WTC11 (cell line): Measurements from ENCODE around the gene ITSN1. TPM values are rescaled to one million over a fixed set of nuclear protein-coding genes. Genes with fewer than 3 reads are reported as not detected.

Experiments used
- ATAC-seq: fragments of 200-7000 bp; cut with Tn5 transposase; 2 replicates; pipeline ENCODE4 v1.10.0; 2021; ENCODE audit warnings: mild to moderate bottlenecking, moderate library complexity
- CTCF ChIA-PET: fragments of 300-600 bp; sonication (Branson Sonifier 250); formaldehyde crosslinking; loops from one replicate; lab custom pipeline; 2021; ENCODE audit warnings: antibody characterized with exemption; lab: Charles Lee
- POLR2A ChIA-PET: fragments of 350-600 bp; sonication (Branson Sonifier 250); formaldehyde crosslinking; loops from one replicate; lab custom pipeline; 2021; ENCODE audit warnings: antibody characterized with exemption; lab: Charles Lee
- DNase-seq: peaks from one replicate; pipeline ENCODE4 v3.0.0; 2021; ENCODE audit warnings: low spot score
- H3K27ac Mint-ChIP-seq: 2 replicates; pipeline ENCODE4 v1.8.0; 2021; ENCODE audit warnings: mixed read lengths
- H3K27me3 Mint-ChIP-seq: 2 replicates; pipeline ENCODE4 v1.8.0; 2021; ENCODE audit warnings: low read depth, mild to moderate bottlenecking, moderate library complexity, mixed read lengths
- H3K36me3 Mint-ChIP-seq: 2 replicates; pipeline ENCODE4 v1.8.0; 2021; ENCODE audit warnings: mixed read lengths
- H3K4me1 Mint-ChIP-seq: 2 replicates; pipeline ENCODE4 v1.8.0; 2022; ENCODE audit warnings: mixed read lengths
- H3K4me3 Mint-ChIP-seq: 2 replicates; pipeline ENCODE4 v1.8.0; 2021; ENCODE audit warnings: mild to moderate bottlenecking, moderate library complexity, mixed read lengths
- H3K9me3 Mint-ChIP-seq: 2 replicates; pipeline ENCODE4 v1.8.0; 2021; ENCODE audit warnings: mixed read lengths
- ARID4B ChIP-seq: sonication (generic); formaldehyde crosslinking; IDR thresholded peaks from 2 replicates; pipeline ENCODE4 v1.8.0; 2023; ENCODE audit warnings: missing genetic modification reagents, mild to moderate bottlenecking, borderline replicate concordance
- ATF3 ChIP-seq: sonication (generic); formaldehyde crosslinking; conservative IDR thresholded peaks from 2 replicates; pipeline ENCODE4 v1.8.1; 2022; ENCODE audit warnings: mild to moderate bottlenecking, missing genetic modification reagents
- CDX4 ChIP-seq: fragments of 250-450 bp; sonication (Bioruptor Pico); IDR thresholded peaks from 2 replicates; pipeline ENCODE4 v1.9.0; 2021; ENCODE audit warnings: moderate library complexity, mild to moderate bottlenecking, inconsistent platforms, borderline replicate concordance
- CREM ChIP-seq: sonication (generic); formaldehyde crosslinking; IDR thresholded peaks from 2 replicates; pipeline ENCODE4 v1.8.1; 2022; ENCODE audit warnings: mild to moderate bottlenecking, missing genetic modification reagents, moderate library complexity
- ESRRA ChIP-seq: sonication (generic); formaldehyde crosslinking; IDR thresholded peaks from 2 replicates; pipeline ENCODE4 v1.8.1; 2022; ENCODE audit warnings: mild to moderate bottlenecking, missing genetic modification reagents, borderline replicate concordance
- FOXJ3 ChIP-seq: sonication (generic); formaldehyde crosslinking; IDR thresholded peaks from 2 replicates; pipeline ENCODE4 v1.9.0; 2021; ENCODE audit warnings: missing genetic modification reagents, mild to moderate bottlenecking, borderline replicate concordance
- JUN ChIP-seq: sonication (generic); formaldehyde crosslinking; IDR thresholded peaks from 2 replicates; pipeline ENCODE4 v1.8.0; 2023; ENCODE audit warnings: mild to moderate bottlenecking, missing genetic modification reagents
- KAT7 ChIP-seq: sonication (generic); formaldehyde crosslinking; IDR thresholded peaks from 2 replicates; pipeline ENCODE4 v1.8.1; 2023; ENCODE audit warnings: missing genetic modification reagents, mild to moderate bottlenecking, borderline replicate concordance
- MLX ChIP-seq: sonication (generic); formaldehyde crosslinking; IDR thresholded peaks from 2 replicates; pipeline ENCODE4 v1.8.1; 2023; ENCODE audit warnings: mild to moderate bottlenecking, missing genetic modification reagents, moderate library complexity
- MYBL2 ChIP-seq: sonication (generic); formaldehyde crosslinking; IDR thresholded peaks from 2 replicates; pipeline ENCODE4 v1.8.1; 2023; ENCODE audit warnings: mild to moderate bottlenecking, moderate library complexity, missing genetic modification reagents
- NFYB ChIP-seq: sonication (generic); formaldehyde crosslinking; conservative IDR thresholded peaks from 2 replicates; pipeline ENCODE4 v1.8.0; 2022; ENCODE audit warnings: low read depth, missing genetic modification reagents
- NR2C2 ChIP-seq: sonication (generic); formaldehyde crosslinking; IDR thresholded peaks from 2 replicates; pipeline ENCODE4 v1.8.0; 2022; ENCODE audit warnings: mild to moderate bottlenecking, missing genetic modification reagents
- PREB ChIP-seq: sonication (generic); formaldehyde crosslinking; IDR thresholded peaks from 2 replicates; pipeline ENCODE4 v1.8.1; 2022; ENCODE audit warnings: mild to moderate bottlenecking, missing genetic modification reagents, moderate library complexity, borderline replicate concordance
- SMAD3 ChIP-seq: sonication (generic); formaldehyde crosslinking; IDR thresholded peaks from 2 replicates; pipeline ENCODE4 v1.8.0; 2022; ENCODE audit warnings: missing genetic modification reagents, mild to moderate bottlenecking, borderline replicate concordance
- STAT6 ChIP-seq: sonication (generic); formaldehyde crosslinking; conservative IDR thresholded peaks from 2 replicates; pipeline ENCODE4 v1.8.1; 2023; ENCODE audit warnings: mild to moderate bottlenecking, low read depth, missing genetic modification reagents, moderate library complexity
- TEAD4 ChIP-seq: sonication (generic); formaldehyde crosslinking; IDR thresholded peaks from 2 replicates; pipeline ENCODE4 v1.8.0; 2022; ENCODE audit warnings: mild to moderate bottlenecking, missing genetic modification reagents
- ZNF232 ChIP-seq: sonication (generic); formaldehyde crosslinking; IDR thresholded peaks from 2 replicates; pipeline ENCODE4 v1.8.0; 2022; ENCODE audit warnings: mild to moderate bottlenecking, missing genetic modification reagents
- ZNF263 ChIP-seq: sonication (generic); formaldehyde crosslinking; IDR thresholded peaks from 2 replicates; pipeline ENCODE4 v1.8.1; 2022; ENCODE audit warnings: low read depth, mild to moderate bottlenecking, moderate library complexity, missing genetic modification reagents
- ZNF671 ChIP-seq: fragments of 250-450 bp; sonication (Bioruptor Pico); IDR thresholded peaks from 2 replicates; pipeline ENCODE4 v1.8.0; 2021; ENCODE audit warnings: mild to moderate bottlenecking
- total RNA-seq: library from RNA; stranded (reverse); gene quantifications from 3 replicates; pipeline ENCODE4 v1.2.3, GENCODE V29; 2021

The ITSN1 gene
- total RNA-seq, 1 experiment from 2014 or later = 69.6 TPM

GRCh38 chr21:33841561-33841960, 199.3 kb downstream of the ITSN1 start:
- ChIA-PET POLR2A (no interaction called here), CTCF (interaction anchor here (1.1 to 2.2 kb wide), 3 partner anchors 14 to 236 kb away, joined by 3 to 9 read pairs (median 5); no protein-coding TSS in a partner anchor)
- no peak for ATAC-seq
- Mint-ChIP-seq H3K9me3 (peaks cover 14% of the 10 kb centered on the region), H3K4me1 (peaks cover 19% of the 10 kb centered on the region), H3K36me3 (peaks cover 31% of the 10 kb centered on the region), H3K27ac (no peak overlapping the region), H3K27me3 (no peaks in the 10 kb centered on the region), H3K4me3 (no peak overlapping the region)
- DNase-seq = no peak
- TF ChIP-seq CREM (CRISPR knock-in tag) (no peak), ARID4B (no peak), NR2C2 (no peak), ZNF232 (CRISPR knock-in tag) (no peak), NFYB (CRISPR knock-in tag) (no peak), JUN (CRISPR knock-in tag) (no peak), SMAD3 (no peak), PREB (CRISPR knock-in tag) (no peak)

GRCh38 chr21:33843216-33843615, 200.9 kb downstream of the ITSN1 start:
- Mint-ChIP-seq H3K4me1 (peaks cover 20% of the 10 kb centered on the region), H3K27me3 (no peaks in the 10 kb centered on the region), H3K4me3 (no peak overlapping the region), H3K36me3 (peaks cover 18% of the 10 kb centered on the region), H3K27ac (no peak overlapping the region), H3K9me3 (peaks cover 16% of the 10 kb centered on the region)
- ATAC-seq = no peak
- CTCF ChIA-PET = interaction anchor here (2.2 kb wide), 1 partner anchor 12 kb away, joined by 9 read pairs; no protein-coding TSS in a partner anchor
- no peak for TF ChIP-seq ZNF263 (CRISPR knock-in tag)
- no peak for TF ChIP-seq ATF3 (CRISPR knock-in tag)
- TF ChIP-seq KAT7 (CRISPR knock-in tag) = no peak
- no peak for TF ChIP-seq FOXJ3
- TF ChIP-seq MLX (CRISPR knock-in tag) = no peak
- no peak for TF ChIP-seq ZNF671
- TF ChIP-seq CDX4 (CRISPR knock-in tag) = no peak
- no peak for TF ChIP-seq TEAD4 (CRISPR knock-in tag)
- no peak for TF ChIP-seq MYBL2 (CRISPR knock-in tag)
- TF ChIP-seq STAT6 (CRISPR knock-in tag) = no peak
- TF ChIP-seq ESRRA (CRISPR knock-in tag) = no peak
- no peak for DNase-seq
- POLR2A ChIA-PET = no interaction called here
